HEK293 (cell line): ENCODE results near the gene DNAJB6.

Source experiments
- CTCF ChIA-PET: fragments of 350-600 bp; formaldehyde crosslinking; extraction: SDS; loops from one replicate; lab custom pipeline; 2021; ENCODE audit warnings: antibody characterized with exemption; lab: Yijun Ruan, JAX
- POLR2A ChIA-PET: fragments of 300-600 bp; formaldehyde crosslinking; extraction: SDS; loops from one replicate; lab custom pipeline; 2020; ENCODE audit warnings: antibody characterized with exemption, inconsistent platforms; lab: Yijun Ruan, JAX
- H3K27ac ChIP-seq: fragments of 200-500 bp; sonication (Bioruptor generic); 2 replicates; pipeline ENCODE4 v1.5.1; 2014; ENCODE audit warnings: low read depth, low read length, control low read depth, inconsistent platforms; ENCODE audit errors: extremely low read depth
- H3K36me3 ChIP-seq, 2 experiments: fragments of 200-500 bp in 1 of 2; sonication (Bioruptor generic) in 1 of 2; 1 replicate in 1 of 2; 2 replicates in 1 of 2; pipeline ENCODE4 v1.5.1; 2014 to 2017; ENCODE audit warnings: inconsistent platforms in 2 of 2, low read length in 2 of 2; ENCODE audit not compliant: control insufficient read depth in 2 of 2, insufficient read depth in 1 of 2
- H3K4me1 ChIP-seq: fragments of 200-500 bp; sonication (Bioruptor generic); 2 replicates; pipeline ENCODE4 v1.5.1; 2014; ENCODE audit warnings: mild to moderate bottlenecking, low read length, inconsistent platforms; ENCODE audit not compliant: control insufficient read depth, insufficient read depth
- H3K4me3 ChIP-seq: 2 replicates; pipeline ENCODE4 v1.5.1; 2011; ENCODE audit warnings: low read depth, mild to moderate bottlenecking, control low read depth, low read length, moderate library complexity
- H3K9me3 ChIP-seq: fragments of 200-500 bp; sonication (Bioruptor generic); 2 replicates; pipeline ENCODE4 v1.5.1; 2014; ENCODE audit warnings: low read depth, low read length, inconsistent platforms; ENCODE audit not compliant: control insufficient read depth, insufficient read depth
- FEZF1 ChIP-seq: fragments of 450-650 bp; formaldehyde crosslinking; IDR thresholded peaks from 2 replicates; pipeline ENCODE4 v1.5.1; 2016; ENCODE audit warnings: missing biosample characterization, missing genetic modification characterization
- GLI4 ChIP-seq: fragments of 450-650 bp; formaldehyde crosslinking; IDR thresholded peaks from 2 replicates; pipeline ENCODE4 v1.5.1; 2016; ENCODE audit warnings: missing biosample characterization, missing genetic modification characterization
- ZBTB20 ChIP-seq: fragments of 450-650 bp; formaldehyde crosslinking; IDR thresholded peaks from 2 replicates; pipeline ENCODE4 v1.5.1; 2016; ENCODE audit warnings: missing biosample characterization, missing genetic modification characterization
- ZNF184 ChIP-seq: fragments of 450-650 bp; IDR thresholded peaks from 2 replicates; pipeline ENCODE4 v1.5.1; 2018; ENCODE audit warnings: missing biosample characterization, mild to moderate bottlenecking, missing genetic modification characterization
- ZNF274 ChIP-seq, 2 experiments: fragments of 200-500 bp in 1 of 2; fragments of 450-650 bp in 1 of 2; sonication (Bioruptor generic) in 1 of 2; formaldehyde crosslinking in 1 of 2; IDR thresholded peaks; 2 replicates each; pipeline versions ENCODE4 v1.5.1 to v1.6.1; 2014 to 2016; ENCODE audit warnings: borderline replicate concordance in 1 of 2, inconsistent platforms in 1 of 2, low read length in 1 of 2, missing biosample characterization in 1 of 2, missing genetic modification characterization in 1 of 2
- ZNF549 ChIP-seq: fragments of 450-650 bp; IDR thresholded peaks from 2 replicates; pipeline ENCODE4 v1.5.1; 2018; ENCODE audit warnings: missing biosample characterization, missing genetic modification characterization, mild to moderate bottlenecking, inconsistent platforms, moderate library complexity
- ZNF585B ChIP-seq: fragments of 450-650 bp; formaldehyde crosslinking; IDR thresholded peaks from 2 replicates; pipeline ENCODE4 v1.5.1; 2016; ENCODE audit warnings: missing biosample characterization, missing genetic modification characterization
- ZNF660 ChIP-seq: fragments of 450-650 bp; IDR thresholded peaks from 2 replicates; pipeline ENCODE4 v1.5.1; 2018; ENCODE audit warnings: missing biosample characterization, mild to moderate bottlenecking, missing genetic modification characterization
- ZNF664 ChIP-seq: fragments of 450-650 bp; formaldehyde crosslinking; IDR thresholded peaks from 2 replicates; pipeline ENCODE4 v1.5.1; 2016; ENCODE audit warnings: missing biosample characterization, missing genetic modification characterization
- TF ChIP-seq, protein P1 (sequence below): fragments of 450-650 bp; formaldehyde crosslinking; IDR thresholded peaks from 2 replicates; pipeline ENCODE4 v1.5.1; 2016; ENCODE audit warnings: missing biosample characterization, missing genetic modification characterization
- TF ChIP-seq, protein P2 (sequence below): fragments of 450-650 bp; formaldehyde crosslinking; IDR thresholded peaks from 2 replicates; pipeline ENCODE4 v1.5.1; 2017; ENCODE audit warnings: missing biosample characterization, missing genetic modification characterization
- TF ChIP-seq, protein P3 (sequence below): fragments of 450-650 bp; formaldehyde crosslinking; IDR thresholded peaks from 2 replicates; pipeline ENCODE4 v1.5.1; 2016; ENCODE audit warnings: missing biosample characterization, missing genetic modification characterization
- TF ChIP-seq, protein P4 (sequence below): fragments of 450-650 bp; formaldehyde crosslinking; IDR thresholded peaks from 2 replicates; pipeline ENCODE4 v1.5.1; 2016; ENCODE audit warnings: missing biosample characterization, missing genetic modification characterization, borderline replicate concordance

Gene DNAJB6

DNA sequence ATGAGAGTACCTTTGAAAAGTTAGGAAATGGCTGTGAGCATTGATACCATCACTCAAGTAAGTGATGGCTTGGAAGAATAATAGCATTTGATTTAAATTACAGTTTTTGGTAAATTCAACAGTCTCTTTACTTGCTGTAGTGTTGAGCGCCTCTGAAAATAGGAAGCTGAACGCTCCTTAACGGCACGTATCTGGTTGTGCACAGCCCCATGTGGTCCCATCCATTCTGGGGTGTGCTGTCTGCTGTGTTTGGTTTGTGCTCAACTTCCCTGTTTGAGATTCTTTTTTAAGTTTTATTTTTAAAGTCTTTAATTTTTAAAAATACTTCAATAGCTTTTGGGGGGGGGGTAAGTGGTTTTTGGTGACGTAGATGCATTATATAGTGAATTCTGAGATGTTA, 51.5 kb downstream of the DNAJB6 start (continued):
- TF ChIP-seq ZBTB20 (tag by site-specific recombination) (no peak), ZNF664 (tag by site-specific recombination) (no peak), ZNF549 (tag by site-specific recombination) (no peak)
- TF ChIP-seq, all 188 proteins: peak for 0

DNA sequence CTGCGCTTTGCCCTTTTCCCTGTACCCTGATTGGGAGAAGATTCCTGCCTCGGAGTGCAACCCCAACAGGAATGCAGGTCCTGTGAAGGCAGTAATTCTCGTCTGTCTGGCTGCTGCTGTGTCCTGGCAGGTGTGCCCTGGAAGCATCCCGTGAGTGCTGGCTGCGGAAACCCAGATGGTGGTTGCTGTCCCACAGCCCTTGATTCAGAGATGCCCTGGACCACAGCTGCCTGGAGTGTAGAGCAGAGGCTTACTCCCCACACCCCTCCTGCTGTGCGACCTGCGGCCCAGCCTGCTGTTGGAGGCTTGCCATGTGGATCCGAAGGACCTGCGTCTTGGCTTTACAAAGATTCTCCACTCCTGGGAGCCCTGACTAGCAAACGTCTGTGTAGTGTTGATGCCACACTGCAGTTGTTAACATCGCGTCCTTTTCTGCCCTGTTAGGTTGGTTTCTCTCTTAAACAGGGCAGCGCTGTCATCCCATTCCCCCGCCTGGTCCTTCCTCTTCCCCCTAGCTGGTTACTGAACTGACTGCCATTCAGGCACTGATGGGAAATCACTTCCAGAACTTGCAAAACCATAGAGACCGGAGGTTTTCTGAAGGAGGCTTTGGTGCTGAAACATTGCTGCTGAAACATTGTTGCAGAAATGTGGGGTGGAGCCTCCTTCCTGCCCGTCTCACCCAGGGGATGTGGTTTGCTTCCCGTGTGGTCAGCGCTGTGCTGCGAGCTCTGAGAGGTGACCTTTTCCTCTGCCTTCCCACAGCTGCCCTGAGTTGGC, 53.3 kb downstream of the DNAJB6 start:
- H3K36me3 ChIP-seq, result peaks cover 0 to 42% of the 10 kb centered on the region in 2 experiments; a peak in 2 of 3 replicates
- POLR2A ChIA-PET, result no interaction called here

More for the DNA sequence above, 53.3 kb downstream of the DNAJB6 start:
- Histone ChIP-seq H3K4me3 (no peak overlapping the region), H3K27ac (no peak overlapping the region), H3K9me3 (no peaks in the 10 kb centered on the region), H3K4me1 (no peaks in the 10 kb centered on the region)
- CTCF ChIA-PET, result no interaction called here
- TF ChIP-seq ZNF585B (no peak), FEZF1 (no peak), ZNF660 (no peak), GLI4 (tag by site-specific recombination) (no peak), ZNF184 (tag by site-specific recombination) (no peak), ZNF274 (IDR thresholded peaks at IDR 0.05; ENCODE audit: low read length) (no peak), ZNF274 (tag by site-specific recombination; IDR thresholded peaks at IDR 0.05; ENCODE audit: borderline replicate concordance) (no peak)
- TF ChIP-seq, protein P1, sequence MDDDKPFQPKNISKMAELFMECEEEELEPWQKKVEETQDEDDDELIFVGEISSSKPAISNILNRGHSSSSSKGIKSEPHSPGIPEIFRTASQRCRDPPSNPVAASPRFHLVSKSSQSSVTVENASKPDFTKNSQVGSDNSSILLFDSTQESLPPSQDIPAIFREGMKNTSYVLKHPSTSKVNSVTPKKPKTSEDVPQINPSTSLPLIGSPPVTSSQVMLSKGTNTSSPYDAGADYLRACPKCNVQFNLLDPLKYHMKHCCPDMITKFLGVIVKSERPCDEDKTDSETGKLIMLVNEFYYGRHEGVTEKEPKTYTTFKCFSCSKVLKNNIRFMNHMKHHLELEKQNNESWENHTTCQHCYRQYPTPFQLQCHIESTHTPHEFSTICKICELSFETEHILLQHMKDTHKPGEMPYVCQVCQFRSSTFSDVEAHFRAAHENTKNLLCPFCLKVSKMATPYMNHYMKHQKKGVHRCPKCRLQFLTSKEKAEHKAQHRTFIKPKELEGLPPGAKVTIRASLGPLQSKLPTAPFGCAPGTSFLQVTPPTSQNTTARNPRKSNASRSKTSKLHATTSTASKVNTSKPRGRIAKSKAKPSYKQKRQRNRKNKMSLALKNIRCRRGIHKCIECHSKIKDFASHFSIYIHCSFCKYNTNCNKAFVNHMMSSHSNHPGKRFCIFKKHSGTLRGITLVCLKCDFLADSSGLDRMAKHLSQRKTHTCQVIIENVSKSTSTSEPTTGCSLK (tag by site-specific recombination), result no peak
- TF ChIP-seq, protein P2, sequence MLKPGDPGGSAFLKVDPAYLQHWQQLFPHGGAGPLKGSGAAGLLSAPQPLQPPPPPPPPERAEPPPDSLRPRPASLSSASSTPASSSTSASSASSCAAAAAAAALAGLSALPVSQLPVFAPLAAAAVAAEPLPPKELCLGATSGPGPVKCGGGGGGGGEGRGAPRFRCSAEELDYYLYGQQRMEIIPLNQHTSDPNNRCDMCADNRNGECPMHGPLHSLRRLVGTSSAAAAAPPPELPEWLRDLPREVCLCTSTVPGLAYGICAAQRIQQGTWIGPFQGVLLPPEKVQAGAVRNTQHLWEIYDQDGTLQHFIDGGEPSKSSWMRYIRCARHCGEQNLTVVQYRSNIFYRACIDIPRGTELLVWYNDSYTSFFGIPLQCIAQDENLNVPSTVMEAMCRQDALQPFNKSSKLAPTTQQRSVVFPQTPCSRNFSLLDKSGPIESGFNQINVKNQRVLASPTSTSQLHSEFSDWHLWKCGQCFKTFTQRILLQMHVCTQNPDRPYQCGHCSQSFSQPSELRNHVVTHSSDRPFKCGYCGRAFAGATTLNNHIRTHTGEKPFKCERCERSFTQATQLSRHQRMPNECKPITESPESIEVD (tag by site-specific recombination), result no peak
- TF ChIP-seq, protein P3, sequence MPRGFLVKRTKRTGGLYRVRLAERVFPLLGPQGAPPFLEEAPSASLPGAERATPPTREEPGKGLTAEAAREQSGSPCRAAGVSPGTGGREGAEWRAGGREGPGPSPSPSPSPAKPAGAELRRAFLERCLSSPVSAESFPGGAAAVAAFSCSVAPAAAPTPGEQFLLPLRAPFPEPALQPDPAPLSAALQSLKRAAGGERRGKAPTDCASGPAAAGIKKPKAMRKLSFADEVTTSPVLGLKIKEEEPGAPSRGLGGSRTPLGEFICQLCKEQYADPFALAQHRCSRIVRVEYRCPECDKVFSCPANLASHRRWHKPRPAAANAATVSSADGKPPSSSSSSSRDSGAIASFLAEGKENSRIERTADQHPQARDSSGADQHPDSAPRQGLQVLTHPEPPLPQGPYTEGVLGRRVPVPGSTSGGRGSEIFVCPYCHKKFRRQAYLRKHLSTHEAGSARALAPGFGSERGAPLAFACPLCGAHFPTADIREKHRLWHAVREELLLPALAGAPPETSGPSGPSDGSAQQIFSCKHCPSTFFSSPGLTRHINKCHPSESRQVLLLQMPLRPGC (tag by site-specific recombination), result no peak
- TF ChIP-seq, protein P4, sequence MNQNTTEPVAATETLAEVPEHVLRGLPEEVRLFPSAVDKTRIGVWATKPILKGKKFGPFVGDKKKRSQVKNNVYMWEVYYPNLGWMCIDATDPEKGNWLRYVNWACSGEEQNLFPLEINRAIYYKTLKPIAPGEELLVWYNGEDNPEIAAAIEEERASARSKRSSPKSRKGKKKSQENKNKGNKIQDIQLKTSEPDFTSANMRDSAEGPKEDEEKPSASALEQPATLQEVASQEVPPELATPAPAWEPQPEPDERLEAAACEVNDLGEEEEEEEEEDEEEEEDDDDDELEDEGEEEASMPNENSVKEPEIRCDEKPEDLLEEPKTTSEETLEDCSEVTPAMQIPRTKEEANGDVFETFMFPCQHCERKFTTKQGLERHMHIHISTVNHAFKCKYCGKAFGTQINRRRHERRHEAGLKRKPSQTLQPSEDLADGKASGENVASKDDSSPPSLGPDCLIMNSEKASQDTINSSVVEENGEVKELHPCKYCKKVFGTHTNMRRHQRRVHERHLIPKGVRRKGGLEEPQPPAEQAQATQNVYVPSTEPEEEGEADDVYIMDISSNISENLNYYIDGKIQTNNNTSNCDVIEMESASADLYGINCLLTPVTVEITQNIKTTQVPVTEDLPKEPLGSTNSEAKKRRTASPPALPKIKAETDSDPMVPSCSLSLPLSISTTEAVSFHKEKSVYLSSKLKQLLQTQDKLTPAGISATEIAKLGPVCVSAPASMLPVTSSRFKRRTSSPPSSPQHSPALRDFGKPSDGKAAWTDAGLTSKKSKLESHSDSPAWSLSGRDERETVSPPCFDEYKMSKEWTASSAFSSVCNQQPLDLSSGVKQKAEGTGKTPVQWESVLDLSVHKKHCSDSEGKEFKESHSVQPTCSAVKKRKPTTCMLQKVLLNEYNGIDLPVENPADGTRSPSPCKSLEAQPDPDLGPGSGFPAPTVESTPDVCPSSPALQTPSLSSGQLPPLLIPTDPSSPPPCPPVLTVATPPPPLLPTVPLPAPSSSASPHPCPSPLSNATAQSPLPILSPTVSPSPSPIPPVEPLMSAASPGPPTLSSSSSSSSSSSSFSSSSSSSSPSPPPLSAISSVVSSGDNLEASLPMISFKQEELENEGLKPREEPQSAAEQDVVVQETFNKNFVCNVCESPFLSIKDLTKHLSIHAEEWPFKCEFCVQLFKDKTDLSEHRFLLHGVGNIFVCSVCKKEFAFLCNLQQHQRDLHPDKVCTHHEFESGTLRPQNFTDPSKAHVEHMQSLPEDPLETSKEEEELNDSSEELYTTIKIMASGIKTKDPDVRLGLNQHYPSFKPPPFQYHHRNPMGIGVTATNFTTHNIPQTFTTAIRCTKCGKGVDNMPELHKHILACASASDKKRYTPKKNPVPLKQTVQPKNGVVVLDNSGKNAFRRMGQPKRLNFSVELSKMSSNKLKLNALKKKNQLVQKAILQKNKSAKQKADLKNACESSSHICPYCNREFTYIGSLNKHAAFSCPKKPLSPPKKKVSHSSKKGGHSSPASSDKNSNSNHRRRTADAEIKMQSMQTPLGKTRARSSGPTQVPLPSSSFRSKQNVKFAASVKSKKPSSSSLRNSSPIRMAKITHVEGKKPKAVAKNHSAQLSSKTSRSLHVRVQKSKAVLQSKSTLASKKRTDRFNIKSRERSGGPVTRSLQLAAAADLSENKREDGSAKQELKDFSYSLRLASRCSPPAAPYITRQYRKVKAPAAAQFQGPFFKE (tag by site-specific recombination), result no peak
